Daoy (cell line): ENCODE results near the gene SLC26A11. TPM values are rescaled to one million over a fixed set of nuclear protein-coding genes. Genes with fewer than 3 reads are reported as not detected.

ENCODE experiments used
- DNase-seq: peaks from one replicate; pipeline ENCODE4 v3.0.0-alpha.2; 2015; ENCODE audit warnings: low read depth
- total RNA-seq: library from RNA; depleted of rRNA; stranded (reverse); fragments of >200 nt; shearing (Covaris generic); gene quantifications from 2 replicates; pipeline ENCODE4 v1.2.3, GENCODE V29; 2014; rRNA removed

SLC26A11 gene
- total RNA-seq: 0.69 and 1.9 TPM in 2 replicates

GRCh38 chr17:80220054-80220735, at the start of gene SLC26A11, which contains the start of gene SGSH:
SLC26A11 (plus strand) TSS chr17:80220427; CDS start chr17:80221561, 1,134 bp downstream.
SGSH (minus strand) TSS chr17:80220333; CDS start chr17:80220313, 20 bp downstream.
- peak; percentile 66 for DNase-seq

DNA sequence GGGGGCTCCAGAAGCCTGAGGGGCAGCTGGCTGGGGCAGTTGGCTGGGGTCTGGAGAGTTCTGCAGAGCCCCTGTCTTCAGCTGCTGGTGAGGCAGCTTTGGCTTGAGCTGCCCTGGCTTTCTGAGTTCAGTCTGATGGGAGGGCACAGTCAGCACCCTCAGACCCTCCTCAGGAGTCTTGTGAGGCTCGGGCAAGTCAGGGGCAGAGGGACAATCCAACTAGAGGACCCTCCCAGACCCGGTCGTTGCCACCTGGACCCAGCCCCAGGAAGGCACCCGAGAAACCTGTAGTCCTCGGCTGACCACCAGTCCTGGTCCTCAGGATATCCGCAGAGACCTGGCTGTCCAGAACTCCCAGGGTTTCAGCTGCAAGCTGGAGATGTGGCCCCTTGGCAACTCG, 48.5 kb upstream of the SLC26A11 start:
- no peak for DNase-seq

- DNase-seq: no peak
Measured at GRCh38 chr17:80173126-80173525, 47.1 kb upstream of the SLC26A11 start.

GRCh38 chr17:80173916-80174315, 46.3 kb upstream of the SLC26A11 start:
- no peak for DNase-seq

DNA sequence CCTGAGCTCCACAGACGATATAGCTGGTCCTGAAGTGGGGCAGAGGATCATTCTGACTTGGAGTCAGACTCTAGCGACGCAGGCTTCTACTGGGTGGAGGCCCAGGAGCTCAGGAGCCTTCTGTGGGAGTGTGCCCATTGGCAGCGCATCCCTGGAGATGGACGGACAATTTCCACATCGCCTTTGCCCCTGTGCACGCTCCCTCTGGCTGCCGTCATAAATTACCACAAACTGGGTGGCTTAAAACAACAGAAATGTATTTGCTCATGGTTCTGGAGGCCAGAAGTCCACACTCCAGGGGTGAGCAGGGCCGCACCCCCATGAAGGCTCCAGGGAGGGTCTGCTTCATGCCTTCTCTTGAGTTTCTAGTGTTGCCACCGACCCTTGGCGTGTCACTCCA, 43.5 kb upstream of the SLC26A11 start:
- DNase-seq: no peak

- DNase-seq: no peak
Measured at GRCh38 chr17:80177986-80178595, 42.1 kb upstream of the SLC26A11 start.

DNA sequence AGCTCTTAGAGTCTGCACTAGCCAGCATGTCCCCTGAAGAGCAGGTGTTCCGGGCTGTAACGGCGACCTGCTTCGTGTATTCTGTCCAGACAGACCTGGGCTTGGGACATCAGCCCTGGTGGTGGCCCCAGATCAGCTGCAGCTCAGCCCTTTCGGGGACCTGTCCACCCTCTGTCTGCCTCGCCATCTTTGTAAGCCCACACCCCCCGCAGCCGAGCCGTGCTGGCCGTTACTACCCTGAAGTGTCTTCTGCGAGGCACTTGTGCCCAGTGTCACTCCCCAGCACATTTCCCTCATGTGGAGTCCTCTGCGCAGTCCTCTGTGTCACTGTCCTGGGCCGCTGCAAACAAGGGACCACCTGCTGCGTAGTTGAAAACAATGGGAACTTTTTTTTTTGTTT, 40.0 kb upstream of the SLC26A11 start:
- DNase-seq: no peak

- DNase-seq: no peak
Measured at GRCh38 chr17:80181431-80181830, 38.8 kb upstream of the SLC26A11 start.

- DNase-seq: no peak
Measured at GRCh38 chr17:80182118-80182844, 37.9 kb upstream of the SLC26A11 start.

DNA sequence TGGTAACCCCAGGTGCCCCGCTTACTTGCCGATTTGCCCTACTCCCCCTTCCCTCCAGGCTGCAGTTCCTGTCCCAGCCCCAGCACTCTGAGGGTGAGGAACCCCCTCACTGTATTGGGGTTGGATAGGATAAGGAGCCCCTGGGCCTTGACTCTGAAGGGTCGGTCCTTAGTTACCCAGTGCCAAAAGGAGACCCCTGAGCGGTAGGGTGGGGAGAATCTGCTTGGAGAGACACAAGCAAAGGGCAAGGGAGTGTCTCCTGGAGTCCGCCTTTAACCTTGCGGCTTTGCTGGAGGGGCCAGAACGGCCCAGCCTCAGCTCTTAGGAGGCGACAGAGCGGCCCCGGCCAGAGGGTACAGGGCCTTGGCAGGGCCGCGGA, 37.4 kb upstream of the SLC26A11 start:
- DNase-seq: no peak

- no peak for DNase-seq
Measured at GRCh38 chr17:80183581-80184422, 36.4 kb upstream of the SLC26A11 start.

GRCh38 chr17:80184423-80184714, 35.9 kb upstream of the SLC26A11 start:
- no peak for DNase-seq

DNA sequence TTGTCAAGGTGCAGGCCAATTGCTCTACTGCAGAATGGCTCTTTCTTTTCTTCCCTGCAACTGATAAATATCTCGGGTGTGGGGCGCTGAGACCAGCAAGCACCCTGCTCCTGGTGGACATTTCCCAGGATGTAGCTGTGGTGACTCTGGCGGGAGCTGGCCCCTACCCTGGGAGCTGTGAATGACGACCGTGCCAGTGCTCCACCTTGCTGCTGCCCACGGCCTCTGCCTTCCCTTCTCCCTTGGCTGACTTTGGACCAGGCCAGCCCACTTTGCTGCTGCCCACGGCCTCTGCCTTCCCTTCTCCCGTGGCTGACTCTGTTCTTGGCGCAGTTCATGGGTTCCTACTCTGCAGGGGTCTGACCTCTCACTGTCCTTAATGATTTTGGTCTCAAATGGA, 34.3 kb upstream of the SLC26A11 start:
- DNase-seq: no peak

- DNase-seq: peak; percentile 27
Measured at GRCh38 chr17:80187090-80187489, 33.1 kb upstream of the SLC26A11 start.

DNA sequence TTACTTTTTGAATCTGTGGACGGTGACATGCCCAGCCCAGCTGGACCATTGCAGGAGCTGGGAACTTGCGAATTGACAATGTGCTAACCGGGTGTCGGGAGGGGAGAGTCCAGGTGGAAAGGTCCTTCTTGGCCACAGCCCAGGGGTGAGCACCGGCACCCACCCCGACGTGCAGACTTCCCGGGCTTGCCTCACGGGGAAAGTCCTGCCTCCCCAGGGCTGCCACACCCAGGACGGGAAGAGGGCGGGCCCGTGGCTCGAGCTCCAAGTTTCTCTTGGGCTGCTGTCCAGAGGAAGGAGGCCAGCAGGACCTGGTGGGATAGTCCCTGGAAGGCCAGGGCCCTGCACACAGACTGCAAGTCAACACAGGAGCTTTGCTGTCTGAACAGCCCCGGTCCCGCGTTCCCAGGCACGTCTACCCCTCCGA, 32.7 kb upstream of the SLC26A11 start:
- peak; percentile 44 for DNase-seq

- no peak for DNase-seq
Measured at GRCh38 chr17:80189611-80190010, 30.6 kb upstream of the SLC26A11 start.

DNA sequence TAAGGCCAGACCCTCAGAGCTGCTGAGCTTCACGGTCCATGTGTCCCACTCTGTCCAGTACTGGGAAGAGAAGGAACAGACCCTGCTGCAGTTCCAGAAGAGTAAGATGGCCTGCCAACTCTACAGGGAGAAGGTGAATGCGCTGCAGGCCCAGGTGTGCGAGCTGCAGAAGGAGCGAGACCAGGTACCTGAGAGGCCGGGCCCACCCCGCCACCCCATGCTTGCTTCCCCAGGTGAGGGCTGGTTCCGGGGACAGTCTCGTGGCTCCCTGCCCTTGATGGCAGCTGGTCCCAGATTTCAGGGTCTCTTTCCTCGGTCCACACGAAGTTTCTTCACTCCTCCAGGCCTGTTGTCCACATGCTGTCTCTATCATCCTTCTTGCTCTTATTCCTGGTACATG, 29.5 kb upstream of the SLC26A11 start:
- no peak for DNase-seq

GRCh38 chr17:80191192-80191591, 29.0 kb upstream of the SLC26A11 start:
- DNase-seq: no peak

DNA sequence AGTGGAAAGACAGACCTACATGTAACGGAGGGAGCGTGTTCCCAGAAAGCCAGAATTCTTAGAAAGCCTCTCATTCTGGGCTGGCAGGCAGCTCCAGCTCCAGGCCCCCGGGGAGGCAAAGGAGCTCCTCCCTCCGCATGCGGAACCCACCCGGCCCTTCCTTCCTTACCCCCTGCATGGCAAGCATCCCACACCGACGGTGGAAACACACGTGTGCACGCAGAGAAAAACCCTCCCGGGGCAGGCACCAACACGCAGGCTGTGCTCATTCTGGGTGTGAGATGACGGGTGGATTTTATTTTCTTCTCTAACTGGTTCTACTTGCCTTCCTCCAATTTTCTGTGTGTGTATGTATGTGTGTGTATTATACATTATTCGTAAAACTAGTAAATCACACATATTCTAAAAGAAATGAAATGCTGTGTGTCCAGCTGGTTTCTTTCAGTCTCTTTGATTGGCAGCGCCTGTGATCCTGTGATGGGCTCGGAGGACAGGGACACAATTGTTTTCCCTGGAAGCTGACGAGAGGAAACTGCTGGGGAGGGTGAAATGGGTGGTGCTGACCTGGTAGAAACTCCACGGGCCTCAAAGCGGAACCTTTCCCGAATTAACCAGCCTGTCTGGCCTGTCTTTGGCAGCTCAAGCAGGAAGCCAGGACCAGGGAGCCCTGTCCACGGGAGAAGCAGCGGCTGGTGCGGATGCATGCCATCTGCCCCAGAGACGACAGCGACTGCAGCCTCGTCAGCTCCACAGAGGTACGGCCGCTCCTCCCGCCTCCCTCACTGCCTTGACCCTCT, 28.2 kb upstream of the SLC26A11 start:
- DNase-seq: no peak

DNA sequence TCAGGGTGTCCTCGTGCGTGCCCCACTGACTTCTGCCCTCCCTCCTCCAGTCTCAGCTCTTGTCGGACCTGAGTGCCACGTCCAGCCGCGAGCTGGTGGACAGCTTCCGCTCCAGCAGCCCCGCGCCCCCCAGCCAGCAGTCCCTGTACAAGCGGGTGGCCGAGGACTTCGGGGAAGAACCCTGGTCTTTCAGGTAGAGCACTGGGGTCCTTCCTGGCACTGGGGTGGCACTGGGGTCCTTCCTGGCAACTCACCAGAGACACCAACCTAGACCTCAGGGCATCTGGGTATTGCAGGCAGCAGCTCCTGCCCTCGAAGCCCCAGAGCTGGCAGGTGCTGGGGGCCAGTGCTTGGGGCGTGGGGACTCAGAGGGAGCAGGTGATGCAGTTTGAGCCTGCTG, 25.1 kb upstream of the SLC26A11 start:
- no peak for DNase-seq
